A549 (cell line): ENCODE data around the gene RYR3. TPM values are rescaled to one million over a fixed set of nuclear protein-coding genes. Genes with fewer than 3 reads are reported as not detected.

Source experiments
- ATAC-seq, 2 experiments: fragments of 200-7000 bp in 1 of 2; fragments of >200 bp in 1 of 2; cut with Nextera tagmentation in 1 of 2; cut with Tn5 transposase in 1 of 2; 3 replicates each; pipeline versions ENCODE4 v1.8.0 to v1.9.1; 2018 to 2020; ENCODE audit warnings: mild to moderate bottlenecking in 1 of 2, moderate library complexity in 1 of 2
- CTCF ChIA-PET: fragments of 300-600 bp; sonication (Branson Sonifier 250); formaldehyde crosslinking; extraction: SDS; loops from one replicate; lab custom pipeline; 2021; ENCODE audit warnings: antibody characterized with exemption, inconsistent platforms; lab: Yijun Ruan, JAX
- POLR2A ChIA-PET: fragments of 350-600 bp; formaldehyde crosslinking; extraction: SDS; loops from one replicate; lab custom pipeline; 2021; ENCODE audit warnings: antibody characterized with exemption, inconsistent platforms; lab: Yijun Ruan, JAX
- DNase-seq, 2 experiments: peaks; one replicate each; pipeline versions ENCODE4 v3.0.0 to v3.0.0-alpha.2; 2011 to 2016; ENCODE audit warnings: low read depth in 1 of 2, low spot score in 1 of 2
- FAIRE-seq: peaks from 2 replicates; lab custom pipeline; 2011; peaks lifted over from hg19 to GRCh38; lab: Jason Lieb, UNC
- H3K27ac ChIP-seq, 2 experiments: fragments of >200 bp; sonication (Bioruptor Twin); formaldehyde crosslinking; 3 replicates each; pipeline ENCODE4 v1.5.1; 2016 to 2017
- H3K4me1 ChIP-seq: fragments of >200 bp; sonication (Bioruptor Twin); formaldehyde crosslinking; 3 replicates; pipeline ENCODE4 v1.6.1; 2016
- H3K4me2 ChIP-seq: fragments of >200 bp; sonication (Bioruptor Twin); formaldehyde crosslinking; 3 replicates; pipeline ENCODE4 v1.6.1; 2016
- H3K4me3 ChIP-seq: fragments of >200 bp; sonication (Bioruptor Twin); formaldehyde crosslinking; 3 replicates; pipeline ENCODE4 v1.5.1; 2016
- H3K9me3 ChIP-seq: fragments of >200 bp; sonication (Bioruptor Twin); formaldehyde crosslinking; 3 replicates; pipeline ENCODE4 v1.6.1; 2016
- CBX8 ChIP-seq: fragments of 200-600 bp; sonication (generic); IDR thresholded peaks from 2 replicates; pipeline ENCODE4 v1.6.1; 2016
- E2F6 ChIP-seq: IDR thresholded peaks from 2 replicates; pipeline ENCODE4 v1.6.1; 2012; ENCODE audit warnings: low read depth, borderline replicate concordance
- FOSL2 ChIP-seq, 2 experiments: fragments of 450-650 bp in 1 of 2; fragments of >200 bp in 1 of 2; sonication (Bioruptor Twin) in 1 of 2; formaldehyde crosslinking; IDR thresholded peaks; 2 replicates each; pipeline versions ENCODE4 v1.5.0 to v1.6.1; 2016 to 2020; ENCODE audit warnings: mild to moderate bottlenecking in 1 of 2, moderate library complexity in 1 of 2
- GATA3 ChIP-seq: IDR thresholded peaks from 2 replicates; pipeline ENCODE4 v1.6.1; 2012; ENCODE audit warnings: borderline replicate concordance
- HDAC2 ChIP-seq: fragments of 200-600 bp; sonication (generic); IDR thresholded peaks from 2 replicates; pipeline ENCODE4 v1.6.1; 2016
- HES2 ChIP-seq: fragments of >200 bp; sonication (Bioruptor Twin); formaldehyde crosslinking; IDR thresholded peaks from 2 replicates; pipeline ENCODE4 v1.6.1; 2016
- HOXB13 ChIP-seq: fragments of 250-450 bp; sonication (Bioruptor Pico); IDR thresholded peaks from 2 replicates; pipeline ENCODE4 v1.5.0; 2020; ENCODE audit warnings: low read depth, mild to moderate bottlenecking, moderate library complexity
- KDM5A ChIP-seq: fragments of 200-600 bp; sonication (generic); IDR thresholded peaks from 2 replicates; pipeline ENCODE4 v1.6.1; 2016; ENCODE audit warnings: antibody characterized with exemption, mild to moderate bottlenecking
- NR3C1 ChIP-seq: fragments of >200 bp; sonication (Bioruptor Twin); formaldehyde crosslinking; IDR thresholded peaks from 3 replicates; pipeline ENCODE4 v1.6.1; 2017
- POLR2A ChIP-seq: IDR thresholded peaks from 2 replicates; pipeline ENCODE4 v1.6.1; 2012; ENCODE audit warnings: mild to moderate bottlenecking, low read length
- POLR2AphosphoS2 ChIP-seq: conservative IDR thresholded peaks from 2 replicates; pipeline ENCODE4 v1.6.1; 2012; ENCODE audit warnings: low read length, improper control_type of control experiment, inconsistent platforms
- RAD21 ChIP-seq, 2 experiments: fragments of >200 bp in 1 of 2; sonication (Bioruptor Twin) in 1 of 2; formaldehyde crosslinking in 1 of 2; IDR thresholded peaks in 1 of 2; conservative IDR thresholded peaks in 1 of 2; 2 replicates in 1 of 2; 3 replicates in 1 of 2; pipeline ENCODE4 v1.6.1; 2012 to 2018; ENCODE audit warnings: inconsistent platforms in 1 of 2
- SMC3 ChIP-seq: fragments of >200 bp; sonication (Bioruptor Twin); formaldehyde crosslinking; IDR thresholded peaks from 3 replicates; pipeline ENCODE4 v1.6.1; 2018; ENCODE audit warnings: inconsistent platforms
- TP53 ChIP-seq: fragments of 250-450 bp; sonication (Bioruptor Pico); IDR thresholded peaks from 2 replicates; pipeline ENCODE4 v1.5.0; 2021; ENCODE audit warnings: mild to moderate bottlenecking, moderate library complexity
- ZSCAN20 ChIP-seq: fragments of 250-450 bp; sonication (Bioruptor Pico); IDR thresholded peaks from 2 replicates; pipeline ENCODE4 v1.8.0; 2022; ENCODE audit warnings: mild to moderate bottlenecking, moderate library complexity
- WGBS: methylation state at CpG from one replicate; pipeline ENCODE4 v1.1.6; 2017; ENCODE audit errors: missing lambda C conversion rate; 5-methylcytosine and 5-hydroxymethylcytosine counted together
- polyA plus RNA-seq, 4 experiments: library from polyadenylated mRNA; depleted of rRNA in 3 of 4; stranded (reverse); fragments of >200 nt; fragmentation: RNase III in 1 of 4; extraction: RNeasy Plus Mini Kit Qiagen cat#74134 plus additional on column Dnase treatment in 1 of 4; gene quantifications; 2 replicates in 3 of 4; 3 replicates in 1 of 4; pipeline ENCODE4 v1.2.3, GENCODE V29; 2011 to 2017
- TF ChIP-seq, protein P1 (sequence below): fragments of 200-600 bp; sonication (generic); IDR thresholded peaks from 2 replicates; pipeline ENCODE4 v1.6.1; 2016; ENCODE audit warnings: antibody characterized with exemption, mild to moderate bottlenecking, moderate library complexity

Gene RYR3
- polyA plus RNA-seq, 2 of the 4 experiments (the other 2 are of a cell fraction) = 0.03 TPM; not detected in 1

DNA sequence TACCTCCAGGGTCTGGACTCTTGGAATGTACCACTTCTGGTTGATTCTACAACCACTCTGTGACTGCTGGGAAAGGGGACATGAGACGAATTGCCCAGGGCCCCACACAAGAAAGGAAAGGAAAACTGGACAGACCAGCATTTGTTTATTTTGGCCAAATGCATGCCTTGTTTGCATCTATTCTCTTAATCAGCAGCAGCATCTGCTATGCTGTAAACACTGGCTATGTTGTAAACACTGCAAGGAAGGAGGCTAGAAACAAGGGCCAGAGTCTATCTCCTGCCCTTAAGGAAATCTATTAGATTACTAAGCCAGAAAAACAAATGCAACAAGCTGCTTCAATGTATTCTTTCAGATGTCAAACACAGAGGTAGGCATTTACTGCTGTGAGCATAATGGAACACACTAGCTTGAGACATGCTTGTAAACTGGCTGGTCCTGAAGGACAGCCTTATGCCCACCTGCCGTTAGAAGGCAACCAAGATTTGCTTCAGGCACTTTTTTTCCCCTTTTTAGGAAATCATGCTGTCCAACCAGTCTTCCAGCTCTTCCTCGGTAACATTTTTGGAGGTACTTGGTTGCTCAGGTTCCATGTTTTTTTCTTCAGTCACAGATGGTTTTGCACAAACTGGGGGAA is 555.5 kb downstream of the RYR3 start (continued):
- TF ChIP-seq FOSL2 (IDR thresholded peaks at IDR 0.05) (no peak), FOSL2 (CRISPR knock-in tag; IDR thresholded peaks at IDR 0.05) (no peak), GATA3 (no peak)

DNA sequence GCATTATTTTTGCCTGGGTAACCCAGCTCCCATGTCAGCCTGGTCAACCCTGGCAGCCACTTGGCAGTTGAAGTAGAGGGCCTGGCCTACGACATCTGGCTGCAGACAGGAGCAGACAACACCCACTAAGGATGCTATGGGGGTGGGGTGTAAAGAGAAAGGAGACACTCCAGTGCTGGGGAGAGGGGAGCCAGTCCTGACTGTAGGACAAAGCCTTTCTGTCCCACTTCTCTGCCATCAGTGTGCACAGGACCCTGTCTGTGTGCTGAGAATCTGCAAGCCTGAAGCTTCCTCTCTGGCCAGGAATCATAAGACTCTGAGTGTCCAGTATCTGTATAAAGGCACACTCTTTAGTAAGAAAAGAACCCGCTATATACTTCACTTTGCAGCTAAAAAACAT is 561.2 kb downstream of the RYR3 start:
- Histone ChIP-seq H3K9me3 (no peaks in the 10 kb centered on the region), H3K27ac (no peak overlapping the region), H3K4me1 (no peaks in the 10 kb centered on the region), H3K4me3 (no peak overlapping the region), H3K4me2 (no peak overlapping the region)
- TF ChIP-seq RAD21 (conservative IDR thresholded peaks at IDR 0.05 in 1 of 2, IDR thresholded peaks at IDR 0.05 in 1 of 2) (no peak), CBX8 (no peak), POLR2A (no peak), E2F6 (no peak), KDM5A (no peak)
- CTCF ChIA-PET = interaction anchor here (0.5 to 1.7 kb wide), 4 partner anchors 11 to 91 kb away, joined by 3 to 5 read pairs (median 4); no protein-coding TSS in a partner anchor
- WGBS = 100% methylated on average over 2 of the region's 2 CpGs
- no peak for ATAC-seq
- no peak for FAIRE-seq
- DNase-seq = no peak
- POLR2A ChIA-PET = no interaction called here

DNA sequence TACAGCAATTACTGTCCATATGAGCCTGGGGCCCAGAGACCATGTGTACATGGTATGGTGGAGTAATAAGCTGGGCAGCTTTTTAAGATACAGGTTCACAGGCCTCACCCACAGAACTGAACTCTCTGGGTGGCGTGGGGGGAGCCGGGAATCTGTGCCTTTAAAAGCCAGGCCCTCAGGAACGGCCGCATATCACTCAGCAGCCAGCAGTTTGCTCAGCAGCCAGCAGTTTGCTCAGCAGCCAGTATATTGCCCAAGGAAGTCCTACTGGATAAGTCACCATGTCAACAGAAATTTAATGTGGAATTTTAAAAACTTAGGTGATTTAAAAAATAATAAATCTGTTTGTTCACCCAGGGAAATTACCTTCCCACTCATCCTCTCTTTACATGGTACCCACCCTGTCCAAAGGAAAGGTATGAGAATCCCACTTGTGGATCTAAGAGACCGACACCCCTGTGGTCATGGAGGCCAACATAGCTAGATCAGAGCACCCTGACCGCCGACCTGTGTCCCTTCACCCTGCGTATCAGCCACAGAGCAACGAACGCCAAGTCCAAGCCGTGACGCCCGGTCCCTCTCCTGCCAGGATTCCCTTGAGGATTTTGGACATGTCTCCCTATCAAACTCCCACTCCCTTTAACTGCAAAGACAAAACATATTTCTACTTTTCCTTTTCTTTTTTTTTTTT is 561.8 kb downstream of the RYR3 start:
- 83% methylated on average over 13 of the region's 13 CpGs for WGBS
- no peak for FAIRE-seq
- no peak overlapping the region for H3K4me2 ChIP-seq
- ChIA-PET CTCF (interaction anchor here (1.0 kb wide), 1 partner anchor 21 kb away, joined by 4 read pairs; no protein-coding TSS in a partner anchor), POLR2A (no interaction called here)
- H3K9me3 ChIP-seq = no peaks in the 10 kb centered on the region
- no peak for ATAC-seq
- no peak overlapping the region for H3K4me3 ChIP-seq
- no peak for DNase-seq
- no peaks in the 10 kb centered on the region for H3K4me1 ChIP-seq
- no peak overlapping the region for H3K27ac ChIP-seq
- TF ChIP-seq, protein P1, sequence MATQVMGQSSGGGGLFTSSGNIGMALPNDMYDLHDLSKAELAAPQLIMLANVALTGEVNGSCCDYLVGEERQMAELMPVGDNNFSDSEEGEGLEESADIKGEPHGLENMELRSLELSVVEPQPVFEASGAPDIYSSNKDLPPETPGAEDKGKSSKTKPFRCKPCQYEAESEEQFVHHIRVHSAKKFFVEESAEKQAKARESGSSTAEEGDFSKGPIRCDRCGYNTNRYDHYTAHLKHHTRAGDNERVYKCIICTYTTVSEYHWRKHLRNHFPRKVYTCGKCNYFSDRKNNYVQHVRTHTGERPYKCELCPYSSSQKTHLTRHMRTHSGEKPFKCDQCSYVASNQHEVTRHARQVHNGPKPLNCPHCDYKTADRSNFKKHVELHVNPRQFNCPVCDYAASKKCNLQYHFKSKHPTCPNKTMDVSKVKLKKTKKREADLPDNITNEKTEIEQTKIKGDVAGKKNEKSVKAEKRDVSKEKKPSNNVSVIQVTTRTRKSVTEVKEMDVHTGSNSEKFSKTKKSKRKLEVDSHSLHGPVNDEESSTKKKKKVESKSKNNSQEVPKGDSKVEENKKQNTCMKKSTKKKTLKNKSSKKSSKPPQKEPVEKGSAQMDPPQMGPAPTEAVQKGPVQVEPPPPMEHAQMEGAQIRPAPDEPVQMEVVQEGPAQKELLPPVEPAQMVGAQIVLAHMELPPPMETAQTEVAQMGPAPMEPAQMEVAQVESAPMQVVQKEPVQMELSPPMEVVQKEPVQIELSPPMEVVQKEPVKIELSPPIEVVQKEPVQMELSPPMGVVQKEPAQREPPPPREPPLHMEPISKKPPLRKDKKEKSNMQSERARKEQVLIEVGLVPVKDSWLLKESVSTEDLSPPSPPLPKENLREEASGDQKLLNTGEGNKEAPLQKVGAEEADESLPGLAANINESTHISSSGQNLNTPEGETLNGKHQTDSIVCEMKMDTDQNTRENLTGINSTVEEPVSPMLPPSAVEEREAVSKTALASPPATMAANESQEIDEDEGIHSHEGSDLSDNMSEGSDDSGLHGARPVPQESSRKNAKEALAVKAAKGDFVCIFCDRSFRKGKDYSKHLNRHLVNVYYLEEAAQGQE = no peak
- TF ChIP-seq NR3C1 (no peak), POLR2A (no peak), ZSCAN20 (no peak), POLR2AphosphoS2 (no peak), HOXB13 (no peak), GATA3 (no peak), TP53 (CRISPR knock-in tag) (no peak), SMC3 (no peak), HDAC2 (no peak), HES2 (no peak), E2F6 (no peak)
